ENCODE data around the gene GPR37L1.
"Not testable (repeated sequence)": the region's sequence is repeated elsewhere in the genome, so short reads cannot be mapped to it uniquely, and the experiment has no call there.

The GPR37L1 gene

DNA sequence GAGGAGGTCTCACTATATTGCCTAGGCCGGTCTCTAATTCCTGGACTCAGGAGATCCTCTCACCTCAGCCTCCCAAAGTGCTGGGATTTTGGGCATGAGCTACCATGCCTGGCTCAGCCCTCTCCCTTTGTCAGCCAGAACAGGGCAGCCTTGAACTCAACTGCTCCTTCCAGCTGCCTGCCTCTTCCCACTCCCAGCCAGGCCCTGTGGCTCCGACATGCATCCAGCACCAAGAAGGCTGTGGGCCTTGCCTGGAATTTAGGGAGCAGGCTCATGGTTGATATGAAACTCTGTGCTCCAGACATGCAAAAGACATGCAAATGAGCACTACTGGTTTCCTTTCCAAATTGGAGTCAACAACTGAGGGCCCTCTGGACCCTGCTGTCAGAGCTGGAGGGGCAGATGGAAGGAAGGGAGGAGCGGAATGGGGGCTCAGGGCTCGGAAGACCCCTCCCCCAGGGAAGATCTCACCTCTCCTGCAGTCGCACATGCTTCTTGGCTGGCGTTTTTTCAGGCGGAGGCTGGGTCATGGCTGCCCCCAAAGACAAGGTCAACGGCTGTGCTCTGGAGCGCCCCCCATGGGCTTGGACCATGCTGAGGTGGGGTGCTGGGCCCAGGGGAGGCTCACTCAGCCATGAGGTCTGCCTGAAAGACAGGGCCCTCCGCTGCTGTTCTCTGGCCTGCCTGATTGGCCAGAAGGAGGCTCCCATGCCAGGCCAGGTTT is 36.3 kb downstream of the GPR37L1 start:
- DNase-seq, result no peak

DNA sequence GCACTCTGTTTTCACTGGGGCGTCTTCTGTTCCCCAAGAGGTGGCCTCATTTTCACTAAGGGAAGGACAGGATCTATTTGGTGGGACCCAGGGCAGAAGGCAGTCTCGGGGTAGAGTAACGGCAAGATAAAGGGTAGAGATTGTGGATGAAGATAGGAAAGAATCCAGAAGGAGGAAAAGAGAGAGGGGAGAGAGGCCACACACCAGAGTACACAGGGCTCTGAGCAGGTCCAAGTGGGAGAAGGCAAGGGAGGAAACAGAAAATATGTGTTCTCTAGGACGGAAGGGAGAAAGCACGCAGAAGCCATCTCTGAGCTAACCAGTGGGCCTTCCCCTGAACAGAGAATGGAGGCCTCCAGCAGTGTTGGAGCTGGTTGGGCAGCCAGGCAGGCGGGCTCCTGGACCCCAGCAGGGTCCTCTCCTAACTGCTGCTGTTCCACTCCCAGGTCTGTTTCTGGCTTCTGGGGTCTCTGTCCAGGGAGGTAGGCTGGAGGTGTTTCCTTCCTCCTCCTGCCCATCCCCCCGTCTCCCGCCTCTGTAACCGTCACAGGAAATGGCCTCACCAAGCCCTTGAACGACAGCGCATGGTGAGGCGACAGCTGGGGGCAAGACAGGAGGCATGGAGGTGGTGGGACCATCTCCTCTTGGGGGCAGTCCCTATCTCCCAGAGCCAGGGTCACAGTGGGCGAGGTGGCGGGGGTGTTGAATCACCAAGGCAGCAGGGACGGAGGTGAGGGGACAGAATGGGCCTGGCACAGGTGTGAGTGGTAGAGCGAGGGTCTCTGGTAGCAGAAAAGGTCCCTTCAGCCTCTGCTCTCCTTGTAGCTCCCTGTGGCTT is 37.0 kb downstream of the GPR37L1 start:
- no peak for DNase-seq

DNA sequence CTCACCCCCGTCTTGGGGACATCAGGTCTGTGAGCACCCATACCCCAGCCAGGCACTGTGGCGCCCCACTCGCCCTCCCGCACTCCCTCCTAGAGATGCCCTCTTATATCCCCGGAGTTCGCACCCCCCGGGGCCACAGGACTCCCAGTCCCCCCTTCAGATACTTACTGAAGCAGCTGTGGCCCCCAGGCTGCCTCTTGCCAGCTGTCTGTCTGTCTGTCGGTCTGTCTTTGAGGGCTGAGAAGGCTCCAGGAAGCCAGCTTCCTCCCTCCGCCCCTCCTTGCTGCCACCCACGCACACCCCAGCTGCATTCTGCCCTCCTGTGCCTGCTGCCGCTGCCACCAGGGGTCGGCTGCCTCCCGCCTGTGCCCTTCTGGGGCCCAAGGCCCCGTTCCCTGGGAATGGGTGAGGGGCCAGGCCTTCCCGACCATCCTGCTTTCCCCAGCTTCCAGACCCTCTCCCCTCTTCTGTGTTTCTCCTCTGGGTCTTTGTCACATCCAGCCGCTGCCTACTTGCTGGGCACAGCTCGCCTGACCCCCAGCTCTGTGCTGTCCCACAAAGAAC is 37.7 kb downstream of the GPR37L1 start, which contains the start of gene PTPN7:
Gene PTPN7, minus strand, starts transcription at position 226 of the 564 bp plus-strand sequence. CDS start 1,200 bp downstream, outside the sequence.
- no peak for DNase-seq

DNA sequence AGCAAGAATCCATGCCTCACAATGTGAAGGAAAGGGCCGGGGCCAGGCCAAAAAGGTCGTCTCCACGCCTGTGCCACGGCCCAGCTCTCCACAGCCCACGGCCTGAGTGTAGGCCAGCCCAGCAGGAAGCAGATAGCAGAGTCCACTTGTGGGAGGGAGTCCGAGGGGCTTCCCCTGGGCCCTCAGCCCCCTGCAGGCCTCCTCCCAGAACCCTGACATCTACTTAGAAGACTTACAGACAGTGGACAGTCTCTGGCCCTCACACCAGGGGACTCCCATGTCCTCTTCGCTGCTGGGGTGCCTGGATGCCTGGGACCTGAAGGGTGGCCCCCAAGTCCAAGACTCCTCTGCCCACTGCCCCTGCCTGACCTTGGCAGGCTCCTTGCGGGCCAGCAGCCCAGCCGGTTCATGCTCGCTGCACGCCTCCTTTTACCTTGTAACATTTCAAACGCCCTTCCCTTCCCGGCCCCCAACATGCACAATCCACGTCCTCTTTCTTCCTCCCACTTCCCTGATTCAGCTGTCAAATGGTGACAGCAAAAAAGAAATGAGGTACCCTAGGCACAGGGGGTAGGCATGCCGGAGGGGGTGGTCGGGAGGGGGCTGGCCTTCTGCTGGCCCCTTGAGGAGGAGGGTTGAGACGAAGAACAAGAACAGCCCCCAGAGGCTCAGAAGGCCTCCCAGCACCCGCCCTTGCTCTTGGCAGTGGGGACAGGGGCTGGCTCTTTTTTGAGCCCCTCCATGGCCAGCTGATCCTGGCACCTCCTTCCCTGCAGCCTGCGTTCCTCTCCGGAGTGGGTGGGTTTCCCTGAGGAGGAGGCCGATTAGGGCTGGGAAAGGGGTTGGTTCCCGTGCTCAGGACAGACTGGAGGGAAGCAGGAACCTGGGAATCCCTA is 38.7 kb downstream of the GPR37L1 start:
- DNase-seq, result no peak

DNA sequence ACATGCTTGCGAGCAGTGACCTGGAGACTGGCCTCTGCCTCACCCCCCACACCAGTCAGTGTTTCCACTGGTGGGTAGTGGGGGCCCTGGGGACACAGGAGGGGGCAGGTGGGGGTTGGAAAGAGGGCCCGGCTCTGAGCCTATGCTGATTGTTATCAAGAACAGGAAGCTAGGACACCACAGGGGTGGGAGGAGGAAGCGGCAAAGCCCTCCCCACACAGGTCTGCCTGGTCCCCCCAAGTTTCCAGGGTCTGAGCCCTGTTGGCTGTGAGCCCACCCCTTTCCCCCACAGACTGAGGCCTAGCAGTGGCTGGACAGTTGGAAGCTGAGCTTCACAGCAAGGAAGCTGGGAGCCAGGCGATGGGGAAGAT is 39.3 kb downstream of the GPR37L1 start:
- DNase-seq, result no peak

GRCh38 chr1:202162418-202163280 is 39.9 kb downstream of the GPR37L1 start:
- DNase-seq, result no peak

DNA sequence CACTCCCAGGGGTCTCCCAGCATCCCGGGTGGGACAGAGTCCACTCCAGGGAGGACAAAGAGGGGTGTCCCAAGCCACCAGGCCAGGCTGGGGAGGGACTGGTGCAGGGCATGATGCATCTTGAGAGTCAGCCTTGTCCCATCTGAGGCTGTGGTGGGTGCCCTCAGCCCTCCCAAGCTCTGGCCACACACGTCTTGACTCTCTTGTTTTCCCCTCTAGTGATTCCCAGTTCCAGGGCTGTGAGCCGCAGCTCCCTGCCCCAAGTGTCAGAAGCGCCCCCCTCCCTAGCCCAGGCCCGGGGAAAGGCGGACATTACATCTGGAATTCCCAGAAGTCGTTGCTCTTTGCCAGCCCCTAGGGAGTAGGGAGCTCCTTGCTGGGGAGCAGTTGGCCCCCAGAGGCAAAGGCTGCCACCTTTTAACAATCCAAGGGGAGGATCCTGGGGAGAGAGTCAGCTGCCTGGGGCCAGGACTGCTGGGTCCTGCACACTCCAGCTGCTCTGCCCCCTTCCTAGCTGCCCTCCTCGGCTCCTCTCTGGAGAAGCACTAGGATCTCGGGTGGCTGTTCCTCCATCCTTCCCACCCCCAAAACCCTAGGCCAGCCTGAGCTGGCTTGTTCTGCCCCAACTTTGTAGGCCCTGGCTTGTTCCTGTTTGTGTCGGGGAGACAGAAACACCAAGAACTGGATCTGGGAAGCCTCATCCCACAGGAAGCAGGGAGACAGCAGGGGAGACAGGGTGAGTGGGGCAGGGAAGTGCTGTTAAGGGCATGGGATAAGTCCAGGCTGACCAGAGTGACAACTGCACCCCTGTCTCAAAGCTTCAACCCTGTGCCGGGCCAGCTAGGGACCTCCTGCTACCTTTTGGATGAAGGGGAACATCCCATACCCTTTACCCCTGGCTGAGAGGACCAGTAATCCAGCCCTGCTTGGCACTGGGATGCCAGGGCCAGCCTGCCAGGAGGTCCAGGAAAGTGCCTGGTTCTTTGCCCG is 40.9 kb downstream of the GPR37L1 start:
- DNase-seq, result no peak

- no peak for DNase-seq
Observed at GRCh38 chr1:202164271-202165037, 41.7 kb downstream of the GPR37L1 start.

- no peak for DNase-seq
Observed at GRCh38 chr1:202165267-202165941, 42.7 kb downstream of the GPR37L1 start.

- DNase-seq, result no peak
Observed at GRCh38 chr1:202165942-202166843, 43.5 kb downstream of the GPR37L1 start.

GRCh38 chr1:202167054-202167453 is 44.3 kb downstream of the GPR37L1 start:
- not testable (repeated sequence) for DNase-seq

DNA sequence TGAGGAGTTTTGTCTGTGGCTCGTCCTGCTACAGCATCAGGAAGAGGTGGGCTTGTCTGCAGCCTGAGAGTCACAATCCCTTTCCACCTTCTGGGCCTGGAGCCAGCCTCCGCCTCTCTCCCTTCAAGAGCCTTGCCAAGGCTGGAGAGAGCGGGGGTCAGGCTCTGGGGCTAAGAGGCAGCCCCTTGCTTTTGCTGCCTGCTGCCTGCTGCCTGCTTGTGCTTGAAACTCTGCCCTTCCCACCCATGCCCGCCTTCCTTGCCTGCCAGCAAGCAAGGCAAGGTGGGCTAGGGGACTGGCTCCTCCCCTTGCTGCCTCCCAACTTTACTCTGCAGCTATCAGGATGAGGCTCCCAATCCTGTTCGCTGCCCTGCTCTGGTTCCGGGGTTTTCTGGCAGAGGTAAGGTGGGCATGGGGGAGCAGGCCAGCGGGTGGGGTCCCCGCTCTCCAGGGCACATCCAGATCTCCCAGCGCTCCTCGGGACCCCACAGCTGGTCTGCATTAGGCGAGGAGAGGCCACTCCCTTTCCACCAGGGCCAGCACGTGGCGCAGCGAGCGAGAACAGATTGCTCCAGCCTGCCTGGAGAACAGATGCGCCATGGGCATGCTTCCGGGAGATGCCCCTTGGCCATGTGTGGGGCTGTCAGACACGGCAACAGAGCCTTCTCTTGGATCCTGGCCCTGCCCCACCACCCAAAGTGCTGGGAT is 45.1 kb downstream of the GPR37L1 start:
- DNase-seq, result no peak

- no peak for DNase-seq
Observed at GRCh38 chr1:202168861-202169260, 46.1 kb downstream of the GPR37L1 start.

GRCh38 chr1:202170726-202171125 is 48.0 kb downstream of the GPR37L1 start:
- no peak for DNase-seq

DNA sequence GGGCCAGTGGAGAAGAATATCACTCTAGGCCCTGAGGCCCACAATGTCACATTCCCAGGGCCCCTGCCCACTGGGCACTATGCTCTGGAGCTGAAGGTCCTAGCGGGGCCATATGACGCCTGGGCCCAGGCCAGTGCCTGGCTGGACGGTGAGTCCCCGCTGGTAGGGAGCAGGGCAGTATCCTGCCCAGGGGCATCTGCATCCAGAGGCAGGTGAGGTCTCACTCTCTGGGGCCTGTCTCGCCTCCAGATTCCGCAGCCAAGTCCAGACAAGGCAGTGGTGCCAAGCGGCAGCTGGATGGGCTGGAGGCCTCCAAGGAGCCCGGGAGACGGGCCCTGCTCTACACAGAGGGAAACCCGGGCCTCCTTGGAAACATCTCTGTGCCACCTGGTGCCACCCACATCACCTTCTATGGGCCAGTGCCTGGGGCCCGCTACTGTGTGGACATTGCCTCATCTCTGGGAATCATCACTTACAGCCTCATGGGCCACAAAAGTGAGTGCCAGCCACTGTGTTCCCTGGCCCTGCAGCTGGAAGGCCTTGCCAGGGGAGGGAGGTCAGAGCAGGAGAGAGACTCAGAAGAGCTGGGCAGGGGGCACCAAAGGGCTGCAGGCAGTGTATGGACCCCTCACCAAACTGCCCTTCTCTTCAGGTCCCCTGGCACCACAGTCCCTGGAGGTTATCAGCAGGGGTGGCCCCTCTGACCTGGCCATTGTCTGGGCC is 48.7 kb downstream of the GPR37L1 start:
- DNase-seq, result no peak

DNA sequence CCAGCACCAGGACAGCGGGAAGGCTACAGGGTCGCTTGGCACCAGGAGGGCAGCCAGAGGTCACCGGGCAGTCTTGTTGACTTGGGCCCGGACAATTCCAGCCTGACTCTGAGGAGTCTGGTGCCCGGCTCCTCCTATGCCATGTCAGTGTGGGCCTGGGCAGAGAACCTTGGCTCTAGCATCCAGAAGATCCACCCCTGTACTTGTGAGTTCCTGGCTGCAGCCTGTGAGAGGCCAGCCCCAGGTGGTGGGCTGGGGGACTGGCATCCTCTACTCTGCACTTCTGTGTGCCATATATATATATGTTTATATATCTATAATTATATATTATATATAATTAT is 49.3 kb downstream of the GPR37L1 start:
- no peak for DNase-seq

DNA sequence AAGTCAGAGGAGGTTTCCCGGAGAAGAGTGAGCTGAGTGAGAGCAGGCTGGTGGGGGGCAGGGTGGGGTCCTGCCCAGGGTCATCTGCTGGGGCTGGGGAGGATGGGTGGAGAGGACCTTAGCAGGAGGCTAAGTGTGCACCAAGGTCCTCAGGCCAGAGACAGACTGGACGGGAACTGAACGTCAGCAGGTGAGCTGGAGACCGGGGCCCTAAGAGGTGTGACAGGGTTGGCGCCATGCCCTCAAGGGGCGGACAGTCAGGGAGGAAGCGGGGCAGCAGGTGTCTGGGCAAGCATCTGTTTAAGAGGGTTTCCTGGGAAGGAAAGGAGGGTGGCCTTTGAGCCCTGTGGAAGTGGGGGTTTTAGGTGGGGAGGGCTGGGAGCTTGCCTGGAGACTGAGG is 51.3 kb downstream of the GPR37L1 start:
- DNase-seq, result no peak
